ENCODE results near the gene KIF21A.
A peak's percentile ranks its signal among the peaks of the same experiment; 100 is the strongest.

Gene KIF21A

DNA sequence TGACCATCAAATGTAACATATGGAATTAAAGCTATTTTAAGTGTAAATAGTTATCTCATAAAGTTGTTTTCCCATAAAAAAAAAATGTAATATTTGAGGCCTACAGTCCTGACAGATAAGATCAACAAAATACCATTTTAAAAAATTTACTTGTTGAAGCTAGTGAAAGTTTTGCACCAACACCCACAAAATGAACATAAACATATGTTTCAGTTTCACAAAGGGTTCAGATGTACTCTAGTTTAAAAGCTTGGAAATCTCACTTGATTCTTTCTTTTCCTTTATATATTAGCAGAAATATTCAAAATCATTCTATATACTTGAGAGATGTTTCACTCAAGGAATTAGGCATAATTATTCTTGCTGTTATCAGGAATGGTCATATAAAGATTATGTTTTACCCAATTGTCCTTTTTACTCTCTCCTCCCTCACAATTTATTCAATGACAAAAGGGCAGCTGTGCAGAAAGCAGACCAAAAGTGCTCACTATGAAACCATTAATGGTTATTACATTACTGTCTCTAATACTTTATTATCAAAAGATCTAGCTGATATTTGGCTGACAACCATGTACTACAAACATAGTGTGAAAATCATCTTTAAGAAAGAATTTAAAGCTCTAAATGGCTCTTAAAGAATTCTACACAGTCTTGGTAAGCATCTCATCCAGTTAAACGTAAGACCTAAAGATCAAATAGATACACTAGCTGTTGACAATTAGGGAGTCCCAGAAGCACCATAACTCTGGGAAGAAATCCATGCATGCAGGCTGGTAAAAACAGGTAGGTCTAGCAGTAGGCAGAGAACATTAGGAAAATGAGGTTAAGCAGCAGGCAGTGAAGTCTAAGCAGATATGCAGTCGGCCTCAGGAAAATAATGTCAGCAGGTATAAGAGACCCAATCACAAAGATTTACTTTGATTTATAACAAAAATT, 28.8 kb downstream of the KIF21A start:
- Mint-ChIP-seq H3K9me3 (no peaks in the 10 kb centered on the region), H3K4me3 (no peak overlapping the region), H3K27ac (no peak overlapping the region), H3K4me1 (peaks cover 3% of the 10 kb centered on the region), H3K27me3 (no peaks in the 10 kb centered on the region), H3K36me3 (ENCODE audit: low read depth) (peaks cover 4% of the 10 kb centered on the region)
- DNase-seq (no peak), ATAC-seq (no peak)

DNA sequence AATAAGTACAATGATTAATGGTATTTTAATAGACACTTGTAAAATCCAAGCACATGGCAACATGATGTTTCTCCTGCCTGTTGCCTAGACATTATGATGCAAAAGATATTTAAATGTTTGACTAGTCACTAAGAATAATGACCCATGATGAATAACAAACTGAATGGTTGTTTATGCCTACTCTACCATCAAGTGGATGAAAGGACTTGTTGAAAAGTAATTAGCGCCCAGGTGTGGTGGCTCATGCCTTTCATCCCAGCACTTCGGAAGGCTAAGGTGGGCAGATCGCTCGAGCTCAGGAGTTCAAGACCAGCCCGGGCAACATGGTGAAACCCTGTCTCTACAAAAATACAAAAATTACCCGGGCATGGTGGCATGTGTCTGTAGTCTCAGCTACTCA, 30.7 kb downstream of the KIF21A start:
- Mint-ChIP-seq H3K4me1 (peaks cover 4% of the 10 kb centered on the region), H3K36me3 (ENCODE audit: low read depth) (peaks cover 4% of the 10 kb centered on the region), H3K27ac (no peak overlapping the region)

DNA sequence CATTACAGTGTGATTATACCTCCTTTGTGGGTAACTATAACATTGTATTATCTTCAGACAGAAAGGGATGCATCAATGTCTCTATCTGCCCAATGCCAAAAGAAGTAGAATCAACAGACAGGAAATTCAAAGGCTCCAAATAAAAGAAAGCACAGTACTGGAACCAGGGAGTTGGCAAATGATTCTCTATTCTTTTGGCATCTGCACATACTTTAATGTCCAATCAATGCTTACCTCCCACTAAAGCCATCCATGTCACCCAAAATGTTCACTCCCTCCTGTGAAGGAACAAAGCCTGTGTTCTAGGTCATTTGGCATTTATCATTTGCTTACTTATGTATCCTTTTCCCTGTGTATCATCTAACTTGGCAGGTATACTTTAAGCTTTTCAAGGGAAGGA, 36.7 kb downstream of the KIF21A start:
- Mint-ChIP-seq H3K27me3 (no peaks in the 10 kb centered on the region), H3K4me1 (peaks cover 14% of the 10 kb centered on the region), H3K27ac (no peak overlapping the region), H3K4me3 (no peak overlapping the region), H3K9me3 (no peaks in the 10 kb centered on the region), H3K36me3 (ENCODE audit: low read depth) (peaks cover 1% of the 10 kb centered on the region)
- ATAC-seq (no peak), DNase-seq (no peak)

More for the DNA sequence above, 30.7 kb downstream of the KIF21A start:
- Mint-ChIP-seq H3K4me3 (no peak overlapping the region), H3K27me3 (no peaks in the 10 kb centered on the region), H3K9me3 (no peaks in the 10 kb centered on the region)
- ATAC-seq, result no peak
- DNase-seq, result no peak

DNA sequence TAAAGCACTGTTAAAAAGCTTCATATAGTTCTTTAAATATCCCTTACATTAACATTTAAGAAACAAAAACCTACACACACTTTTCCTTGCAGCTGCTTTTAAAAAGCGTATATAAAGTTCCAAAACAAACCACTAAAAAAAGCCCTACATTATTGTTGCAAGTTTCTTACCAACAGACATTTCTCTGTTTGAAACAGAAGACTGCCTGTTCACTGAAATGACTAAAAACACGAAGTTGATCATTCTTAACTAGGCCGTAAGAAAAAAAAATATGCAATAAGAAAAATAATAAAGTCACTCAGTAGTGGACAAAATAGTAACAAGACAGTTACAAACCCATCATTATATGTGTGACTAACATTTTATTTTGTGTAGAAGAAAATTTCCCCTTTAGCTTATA, 37.3 kb downstream of the KIF21A start:
- no peak for ATAC-seq
- H3K4me3 Mint-ChIP-seq, result no peak overlapping the region
- no peaks in the 10 kb centered on the region for H3K27me3 Mint-ChIP-seq

DNA sequence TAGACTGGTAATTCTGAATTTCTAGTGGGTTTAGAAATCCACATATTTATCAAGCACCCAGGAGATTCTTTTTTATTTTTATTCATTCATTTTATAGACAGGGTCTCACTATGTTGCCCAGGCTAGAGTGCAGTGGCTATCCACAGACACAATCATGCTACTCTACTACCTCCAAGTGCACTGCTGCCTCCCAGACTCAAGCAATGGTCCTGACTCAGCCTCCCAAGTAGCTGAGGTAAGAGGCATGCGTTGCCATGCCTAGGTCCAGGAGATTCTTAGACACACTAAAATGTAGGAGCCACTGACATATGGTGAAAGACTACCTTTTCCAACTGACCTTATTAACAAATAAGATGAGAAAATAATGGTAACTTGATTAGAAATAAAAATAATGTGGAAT, 38.9 kb downstream of the KIF21A start:
- Mint-ChIP-seq H3K9me3 (no peaks in the 10 kb centered on the region), H3K4me1 (peaks cover 14% of the 10 kb centered on the region), H3K27me3 (no peaks in the 10 kb centered on the region), H3K27ac (no peak overlapping the region), H3K36me3 (ENCODE audit: low read depth) (no peaks in the 10 kb centered on the region), H3K4me3 (no peak overlapping the region)
- no peak for DNase-seq
- no peak for ATAC-seq

More for the DNA sequence above, 37.3 kb downstream of the KIF21A start:
- Mint-ChIP-seq H3K27ac (no peak overlapping the region), H3K9me3 (no peaks in the 10 kb centered on the region), H3K36me3 (ENCODE audit: low read depth) (peaks cover 1% of the 10 kb centered on the region), H3K4me1 (peaks cover 14% of the 10 kb centered on the region)
- no peak for DNase-seq

DNA sequence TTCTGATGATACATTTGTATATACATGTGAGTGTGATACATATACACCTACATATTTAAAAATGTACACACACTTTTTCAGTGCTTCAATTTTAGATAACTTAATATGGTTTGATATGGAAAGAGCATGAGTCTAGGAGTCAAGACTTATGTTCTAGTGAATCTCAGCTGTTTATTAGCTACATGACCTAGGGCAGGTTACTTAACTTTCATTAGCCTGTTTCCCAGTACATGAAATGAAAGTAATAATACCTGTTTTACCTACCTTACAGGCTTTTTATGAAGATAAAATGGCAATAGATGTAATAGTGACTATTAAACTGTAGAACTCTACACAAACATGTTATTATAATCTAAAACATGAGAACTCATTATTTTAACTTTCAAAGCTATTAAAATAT, 39.5 kb downstream of the KIF21A start:
- DNase-seq, result no peak
- Mint-ChIP-seq H3K4me3 (no peak overlapping the region), H3K36me3 (ENCODE audit: low read depth) (no peaks in the 10 kb centered on the region), H3K9me3 (no peaks in the 10 kb centered on the region), H3K27me3 (no peaks in the 10 kb centered on the region), H3K27ac (no peak overlapping the region), H3K4me1 (peaks cover 14% of the 10 kb centered on the region)
- no peak for ATAC-seq

DNA sequence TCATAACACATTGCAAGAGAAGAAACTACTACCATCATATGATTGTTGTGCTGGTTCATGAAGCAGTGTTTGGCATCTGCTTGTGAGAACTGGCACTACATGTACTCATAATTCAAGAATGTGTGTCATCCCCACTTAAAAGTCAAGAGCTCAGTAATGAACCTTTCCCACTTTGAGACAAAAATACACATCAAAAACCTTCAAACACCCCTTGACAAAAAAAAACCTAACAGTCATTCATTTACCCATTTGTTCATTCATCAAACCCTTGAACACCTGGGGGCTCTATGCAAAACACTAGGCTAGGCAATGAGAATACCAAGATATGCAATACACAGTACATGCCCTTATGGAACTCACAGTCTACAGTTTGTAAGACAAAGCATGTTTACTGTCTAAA, 40.0 kb downstream of the KIF21A start:
- Mint-ChIP-seq H3K4me1 (peaks cover 14% of the 10 kb centered on the region), H3K27me3 (no peaks in the 10 kb centered on the region), H3K4me3 (no peak overlapping the region), H3K27ac (no peak overlapping the region), H3K9me3 (no peaks in the 10 kb centered on the region), H3K36me3 (ENCODE audit: low read depth) (no peaks in the 10 kb centered on the region)
- DNase-seq, result no peak
- ATAC-seq, result peak; percentile 54

DNA sequence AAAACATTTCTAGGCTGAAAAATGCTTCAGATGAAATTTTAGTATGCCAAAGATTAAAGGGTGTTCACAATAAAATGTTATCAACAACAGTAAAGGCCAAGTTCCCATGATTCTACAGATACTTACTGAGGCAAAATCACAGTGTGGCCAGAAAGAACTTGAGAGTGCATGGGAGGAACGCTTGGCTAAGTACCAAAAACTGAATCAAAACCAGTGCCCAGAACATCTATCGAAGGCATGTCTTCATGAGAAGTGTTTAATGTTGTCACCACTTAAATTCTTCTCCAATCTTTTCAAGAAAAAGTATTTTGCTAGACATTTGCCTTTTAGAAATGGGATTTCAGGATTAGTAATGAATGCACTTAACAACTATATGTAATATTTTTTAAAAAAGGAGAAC, 41.5 kb downstream of the KIF21A start:
- DNase-seq, result no peak
- Mint-ChIP-seq H3K27ac (no peak overlapping the region), H3K36me3 (ENCODE audit: low read depth) (no peaks in the 10 kb centered on the region), H3K4me1 (peaks cover 7% of the 10 kb centered on the region), H3K27me3 (no peaks in the 10 kb centered on the region), H3K9me3 (no peaks in the 10 kb centered on the region), H3K4me3 (no peak overlapping the region)
- ATAC-seq, result no peak

DNA sequence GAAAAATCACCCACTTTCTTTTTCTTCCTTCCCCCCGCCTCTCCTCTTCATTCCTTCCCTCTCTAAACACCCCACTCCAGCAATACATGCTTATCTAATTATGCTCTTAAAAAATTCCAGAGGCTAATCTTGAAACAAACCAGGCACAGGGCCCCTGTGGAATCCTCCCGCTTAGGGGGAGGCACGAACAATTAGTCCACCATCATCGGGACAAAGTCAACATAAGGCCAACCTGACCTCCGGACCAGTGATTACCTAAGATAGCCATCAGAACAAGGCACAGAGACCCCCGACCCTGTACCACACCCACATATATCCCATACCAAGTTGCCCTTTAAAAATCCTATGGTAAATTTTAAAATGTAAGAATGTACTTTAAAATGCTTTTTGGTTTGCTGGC, 47.1 kb downstream of the KIF21A start:
- no peak for ATAC-seq

DNA sequence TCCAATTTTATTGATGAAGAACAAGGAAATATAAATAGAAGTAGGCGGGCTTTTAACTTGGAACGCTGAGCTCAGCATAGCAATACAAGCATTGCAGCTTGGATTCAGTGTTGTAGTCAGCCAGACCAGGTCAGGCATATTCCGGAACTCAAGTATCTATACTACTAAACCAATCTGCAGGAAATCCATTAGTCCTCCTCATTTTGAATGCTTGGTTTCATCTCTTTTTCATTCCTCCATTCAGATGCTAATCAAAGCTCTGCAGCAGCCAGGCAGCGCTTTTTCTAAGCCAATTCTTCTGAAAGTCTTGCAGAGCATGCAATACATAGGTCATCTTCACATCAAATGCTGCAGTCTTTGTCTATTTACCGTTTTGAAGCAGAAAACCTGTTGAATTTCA, 49.0 kb downstream of the KIF21A start:
- Mint-ChIP-seq H3K27ac (no peak overlapping the region), H3K9me3 (no peaks in the 10 kb centered on the region)

More for the DNA sequence above, 47.1 kb downstream of the KIF21A start:
- H3K4me1 Mint-ChIP-seq, result no peaks in the 10 kb centered on the region
- no peak overlapping the region for H3K27ac Mint-ChIP-seq
- H3K4me3 Mint-ChIP-seq, result no peak overlapping the region
- no peaks in the 10 kb centered on the region for H3K27me3 Mint-ChIP-seq
- no peaks in the 10 kb centered on the region for H3K9me3 Mint-ChIP-seq
- H3K36me3 Mint-ChIP-seq (ENCODE audit: low read depth), result no peaks in the 10 kb centered on the region
- DNase-seq, result no peak

DNA sequence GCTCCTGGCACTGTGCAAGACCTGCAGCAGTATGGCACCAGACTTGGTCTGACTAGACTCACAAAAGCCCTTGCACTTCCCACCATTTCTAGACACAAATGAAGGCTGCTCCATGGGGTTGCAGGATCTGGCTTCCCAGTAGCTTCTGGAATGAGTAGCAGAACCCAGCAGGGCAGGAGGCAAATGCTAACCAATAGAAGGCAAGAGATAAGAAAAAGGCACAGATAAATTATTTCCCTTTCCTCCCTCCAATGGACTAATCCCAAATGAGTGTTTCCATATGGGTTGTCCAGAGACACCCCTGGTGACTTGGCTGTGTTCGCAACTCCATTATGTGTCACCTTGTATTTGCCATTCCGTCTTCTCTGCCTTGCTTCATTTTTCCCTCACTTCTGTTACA, 49.7 kb downstream of the KIF21A start:
- DNase-seq (no peak), ATAC-seq (no peak)
- Mint-ChIP-seq H3K36me3 (ENCODE audit: low read depth) (no peaks in the 10 kb centered on the region), H3K4me1 (no peaks in the 10 kb centered on the region), H3K4me3 (no peak overlapping the region), H3K27ac (no peak overlapping the region), H3K27me3 (no peaks in the 10 kb centered on the region), H3K9me3 (no peaks in the 10 kb centered on the region)

More for the DNA sequence above, 49.0 kb downstream of the KIF21A start:
- ATAC-seq (no peak), DNase-seq (no peak)
- Mint-ChIP-seq H3K27me3 (no peaks in the 10 kb centered on the region), H3K36me3 (ENCODE audit: low read depth) (no peaks in the 10 kb centered on the region), H3K4me3 (no peak overlapping the region), H3K4me1 (no peaks in the 10 kb centered on the region)

DNA sequence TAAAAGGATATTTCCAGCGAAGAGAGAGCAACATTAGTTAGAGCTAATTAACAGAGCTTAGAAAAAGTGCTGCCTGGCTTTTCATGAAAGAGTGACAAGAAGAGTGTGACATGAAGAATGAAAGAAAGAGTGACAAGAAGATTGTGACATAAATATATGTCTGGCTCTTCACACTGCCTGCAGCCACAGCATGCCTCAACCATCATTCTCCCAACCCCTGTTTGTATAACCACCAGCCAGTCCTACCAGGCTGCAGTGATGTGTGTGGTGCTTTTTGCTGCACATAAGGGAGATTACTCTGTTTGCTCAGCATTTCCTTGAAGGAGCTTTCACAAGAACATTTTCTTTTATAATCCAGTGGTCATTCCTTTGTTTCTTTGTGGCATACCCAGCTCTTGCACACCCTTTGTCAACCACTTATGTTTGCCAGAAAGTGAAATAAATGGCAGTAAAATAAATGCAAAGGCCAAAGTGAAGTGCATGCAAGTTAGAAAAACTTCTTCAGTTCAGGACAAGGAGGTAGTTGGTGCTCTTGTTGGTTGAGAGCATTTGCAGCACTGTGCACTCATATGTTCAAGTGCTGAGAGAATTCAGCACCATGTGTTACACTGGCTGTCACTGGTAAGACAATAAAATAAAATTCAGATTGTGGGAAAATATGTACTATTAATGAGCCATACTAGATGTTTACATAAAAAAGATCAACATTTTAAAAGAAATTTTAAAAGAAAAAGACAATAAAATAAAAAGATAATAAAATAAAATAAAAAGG, 50.6 kb downstream of the KIF21A start:
- DNase-seq, result no peak
- Mint-ChIP-seq H3K36me3 (ENCODE audit: low read depth) (no peaks in the 10 kb centered on the region), H3K4me3 (no peak overlapping the region), H3K27ac (no peak overlapping the region), H3K4me1 (no peaks in the 10 kb centered on the region), H3K27me3 (no peaks in the 10 kb centered on the region), H3K9me3 (no peaks in the 10 kb centered on the region)
- no peak for ATAC-seq

DNA sequence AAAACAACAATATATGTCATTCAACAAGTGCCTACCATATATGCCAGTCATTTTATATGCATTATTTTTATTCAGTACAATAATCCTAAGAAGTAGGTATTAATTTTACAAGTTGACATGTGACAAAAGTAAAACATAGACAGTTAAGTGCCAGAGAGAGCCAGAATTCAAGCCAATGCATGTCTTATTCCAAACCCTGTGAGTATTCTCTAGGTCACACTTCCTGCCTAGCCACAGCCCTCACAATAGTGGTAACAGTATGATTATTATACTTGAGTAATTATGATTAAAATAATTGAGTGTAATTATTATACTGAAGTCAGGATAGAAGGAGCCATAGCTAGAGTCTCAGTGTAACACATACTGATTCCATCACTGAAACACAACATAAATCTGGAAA, 52.2 kb downstream of the KIF21A start:
- no peaks in the 10 kb centered on the region for H3K4me1 Mint-ChIP-seq
- no peak for DNase-seq
- H3K4me3 Mint-ChIP-seq, result no peak overlapping the region
- H3K36me3 Mint-ChIP-seq (ENCODE audit: low read depth), result peaks cover 2% of the 10 kb centered on the region
- ATAC-seq, result no peak
- H3K27me3 Mint-ChIP-seq, result no peaks in the 10 kb centered on the region
- no peak overlapping the region for H3K27ac Mint-ChIP-seq
- H3K9me3 Mint-ChIP-seq, result no peaks in the 10 kb centered on the region

DNA sequence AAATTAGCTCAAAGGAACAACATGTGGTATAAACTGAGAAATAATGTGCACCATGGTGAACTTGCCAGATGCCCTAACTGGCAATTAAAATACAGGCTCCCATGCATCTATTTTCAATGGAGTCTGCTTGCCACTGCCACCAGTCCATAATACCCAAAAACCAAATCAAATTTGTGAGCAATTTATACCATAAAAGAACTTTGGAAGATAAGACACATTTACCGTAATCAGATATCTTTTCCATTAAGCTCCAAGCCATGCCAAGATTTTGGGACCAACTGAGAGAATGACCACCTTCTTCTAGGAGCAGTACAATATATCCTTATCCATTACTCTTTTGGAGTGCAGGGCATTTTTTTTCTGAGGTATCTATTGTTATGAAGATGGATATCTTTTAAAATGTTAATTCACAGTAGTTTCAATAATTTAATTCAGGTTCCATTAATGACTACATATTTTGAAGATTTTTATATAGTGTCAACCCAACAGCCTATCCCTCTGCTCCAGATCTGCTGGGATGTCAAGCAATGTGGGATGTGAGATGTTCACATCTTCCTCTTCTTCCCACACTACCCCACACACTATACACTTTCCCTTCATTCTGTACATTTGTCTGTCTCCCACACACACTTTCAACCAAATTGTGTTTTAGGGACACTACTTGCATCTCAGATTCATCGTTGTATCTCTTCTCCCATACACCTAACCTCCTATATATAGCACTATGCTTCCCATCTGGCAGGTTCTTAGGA, 53.3 kb downstream of the KIF21A start:
- no peaks in the 10 kb centered on the region for H3K27me3 Mint-ChIP-seq
- no peak for ATAC-seq

More for the DNA sequence above, 53.3 kb downstream of the KIF21A start:
- no peaks in the 10 kb centered on the region for H3K4me1 Mint-ChIP-seq
- no peaks in the 10 kb centered on the region for H3K9me3 Mint-ChIP-seq
- DNase-seq, result no peak
- peaks cover 2% of the 10 kb centered on the region for H3K36me3 Mint-ChIP-seq (ENCODE audit: low read depth)
- no peak overlapping the region for H3K27ac Mint-ChIP-seq
- H3K4me3 Mint-ChIP-seq, result no peak overlapping the region

Measured in activated naive CD8-positive, alpha-beta T cell treated with anti-CD3 and anti-CD28 coated beads, Interleukin-2, amount 50 U/mL, for 24 hours (primary cell).